ENCODE measurements around the gene PAM16. TPM values are rescaled to one million over a fixed set of nuclear protein-coding genes. Genes with fewer than 3 reads are reported as not detected.
"Not testable (repeated sequence)": the region's sequence is repeated elsewhere in the genome, so short reads cannot be mapped to it uniquely, and the experiment has no call there.

PAM16 gene
- polyA plus RNA-seq, 1 donor from 2014 or later, result 40.4 TPM

GRCh38 chr16:4356820-4357219 is 5.7 kb upstream of the PAM16 start:
- Mint-ChIP-seq H3K27ac (no peak overlapping the region), H3K4me1 (peaks cover 0 to 5% (median 4%) of the 10 kb centered on the region in 3 donors), H3K4me3 (no peak overlapping the region), H3K9me3 (no peaks in the 10 kb centered on the region), H3K27me3 (no peaks in the 10 kb centered on the region), H3K36me3 (no peaks in the 10 kb centered on the region)

- H3K4me3 Mint-ChIP-seq, result no peak overlapping the region
- peaks cover 4 to 13% (median 9%) of the 10 kb centered on the region in 3 donors for H3K4me1 Mint-ChIP-seq
- H3K36me3 Mint-ChIP-seq, result no peaks in the 10 kb centered on the region
- H3K9me3 Mint-ChIP-seq, result no peaks in the 10 kb centered on the region
- H3K27ac Mint-ChIP-seq, result peak overlapping the region in 1 of 3 donors; percentile 88
- no peaks in the 10 kb centered on the region for H3K27me3 Mint-ChIP-seq
These were observed 3.6 kb upstream of the PAM16 start for GRCh38 chr16:4354512-4355409.

GRCh38 chr16:4353675-4354074 is 2.6 kb upstream of the PAM16 start:
- Mint-ChIP-seq H3K4me1 (peaks cover 4 to 9% (median 9%) of the 10 kb centered on the region in 3 donors), H3K27ac (peak overlapping the region in 2 of 3 donors; percentile 55 to 59), H3K36me3 (no peaks in the 10 kb centered on the region), H3K27me3 (no peaks in the 10 kb centered on the region), H3K4me3 (peak overlapping the region in 1 of 4 donors; percentile 69), H3K9me3 (no peaks in the 10 kb centered on the region)

- H3K4me3 Mint-ChIP-seq, result no peak overlapping the region
- no peaks in the 10 kb centered on the region for H3K9me3 Mint-ChIP-seq
- H3K27ac Mint-ChIP-seq, result no peak overlapping the region
- H3K36me3 Mint-ChIP-seq, result no peaks in the 10 kb centered on the region
- H3K4me1 Mint-ChIP-seq, result peaks cover 8 to 14% (median 9%) of the 10 kb centered on the region in 3 donors
- no peaks in the 10 kb centered on the region for H3K27me3 Mint-ChIP-seq
These were observed 1.7 kb upstream of the PAM16 start for GRCh38 chr16:4352843-4353242.

GRCh38 chr16:4351880-4352279 is 759 bp upstream of the PAM16 start:
- Mint-ChIP-seq H3K4me3 (peak overlapping the region in 2 of 4 donors; percentile 12 to 89), H3K27me3 (no peaks in the 10 kb centered on the region), H3K36me3 (no peaks in the 10 kb centered on the region)

GRCh38 chr16:4350365-4350786 is 745 bp downstream of the PAM16 start:
- no peaks in the 10 kb centered on the region for H3K9me3 Mint-ChIP-seq
- peak overlapping the region; percentile 89 to 98 (median 93) for H3K4me3 Mint-ChIP-seq
- no peaks in the 10 kb centered on the region for H3K36me3 Mint-ChIP-seq
- H3K27ac Mint-ChIP-seq, result peak overlapping the region; percentile 80 to 93 (median 89)
- no peaks in the 10 kb centered on the region for H3K27me3 Mint-ChIP-seq
- H3K4me1 Mint-ChIP-seq, result peaks cover 9 to 14% (median 11%) of the 10 kb centered on the region in 3 donors

More at GRCh38 chr16:4351880-4352279, 759 bp upstream of the PAM16 start:
- Mint-ChIP-seq H3K4me1 (peaks cover 8 to 14% (median 9%) of the 10 kb centered on the region in 3 donors), H3K9me3 (no peaks in the 10 kb centered on the region), H3K27ac (peak overlapping the region; percentile 31 to 93 (median 80))

- no peaks in the 10 kb centered on the region for H3K27me3 Mint-ChIP-seq
- H3K27ac Mint-ChIP-seq, result no peak overlapping the region
- peak overlapping the region in 1 of 4 donors; percentile 5 for H3K4me3 Mint-ChIP-seq
- H3K36me3 Mint-ChIP-seq, result no peaks in the 10 kb centered on the region
- no peaks in the 10 kb centered on the region for H3K9me3 Mint-ChIP-seq
- peaks cover 9 to 14% (median 13%) of the 10 kb centered on the region in 3 donors for H3K4me1 Mint-ChIP-seq
These were observed 1.8 kb downstream of the PAM16 start for GRCh38 chr16:4349332-4349731.

- peaks cover 9 to 13% (median 10%) of the 10 kb centered on the region in 3 donors for H3K4me1 Mint-ChIP-seq
- H3K9me3 Mint-ChIP-seq, result no peaks in the 10 kb centered on the region
- H3K27ac Mint-ChIP-seq, result peak overlapping the region in 2 of 3 donors; percentile 39 to 51
- H3K36me3 Mint-ChIP-seq, result no peaks in the 10 kb centered on the region
- H3K27me3 Mint-ChIP-seq, result no peaks in the 10 kb centered on the region
- H3K4me3 Mint-ChIP-seq, result peak overlapping the region in 2 of 4 donors; percentile 27 to 44
These were observed 3.2 kb downstream of the PAM16 start for GRCh38 chr16:4347765-4348509.

GRCh38 chr16:4347010-4347409 is 4.1 kb downstream of the PAM16 start:
- peak overlapping the region in 2 of 3 donors; percentile 51 to 59 for H3K27ac Mint-ChIP-seq
- no peaks in the 10 kb centered on the region for H3K36me3 Mint-ChIP-seq
- no peaks in the 10 kb centered on the region for H3K9me3 Mint-ChIP-seq
- peak overlapping the region in 1 of 4 donors; percentile 44 for H3K4me3 Mint-ChIP-seq
- no peaks in the 10 kb centered on the region for H3K27me3 Mint-ChIP-seq
- H3K4me1 Mint-ChIP-seq, result peaks cover 9 to 13% (median 10%) of the 10 kb centered on the region in 3 donors

- H3K27ac Mint-ChIP-seq, result peak overlapping the region in 1 of 3 donors; percentile 53
- H3K4me1 Mint-ChIP-seq, result peaks cover 2 to 9% (median 5%) of the 10 kb centered on the region in 3 donors
- H3K9me3 Mint-ChIP-seq, result no peaks in the 10 kb centered on the region
- no peaks in the 10 kb centered on the region for H3K27me3 Mint-ChIP-seq
- no peaks in the 10 kb centered on the region for H3K36me3 Mint-ChIP-seq
- H3K4me3 Mint-ChIP-seq, result peak overlapping the region in 1 of 4 donors; percentile 1
These were observed 5.0 kb downstream of the PAM16 start for GRCh38 chr16:4345836-4346781.

GRCh38 chr16:4344983-4345835 is 5.9 kb downstream of the PAM16 start:
- H3K27ac Mint-ChIP-seq, result peak overlapping the region in 2 of 3 donors; percentile 67 to 84
- H3K9me3 Mint-ChIP-seq, result no peaks in the 10 kb centered on the region
- no peaks in the 10 kb centered on the region for H3K27me3 Mint-ChIP-seq
- no peaks in the 10 kb centered on the region for H3K36me3 Mint-ChIP-seq
- no peak overlapping the region for H3K4me3 Mint-ChIP-seq
- H3K4me1 Mint-ChIP-seq, result peaks cover 0 to 9% (median 5%) of the 10 kb centered on the region in 3 donors

GRCh38 chr16:4344300-4344982 is 6.7 kb downstream of the PAM16 start:
- peak overlapping the region in 2 of 3 donors; percentile 67 to 84 for H3K27ac Mint-ChIP-seq
- not testable (repeated sequence) for H3K27me3 Mint-ChIP-seq, H3K4me1 Mint-ChIP-seq, H3K9me3 Mint-ChIP-seq, H3K36me3 Mint-ChIP-seq, H3K4me3 Mint-ChIP-seq
